ENCODE results near the gene MRGPRF. TPM values are rescaled to one million over a fixed set of nuclear protein-coding genes. Genes with fewer than 3 reads are reported as not detected.

The MRGPRF gene
- total and polyA plus RNA-seq, 2 donors (not counting 1 experiment from before 2014, with no cell fraction given), result not detected

- no peaks in the 10 kb centered on the region for H3K36me3 ChIP-seq (replicated peaks in 1 of 2; ENCODE audit: control extremely low read depth in 1 of 2, control insufficient read depth in 1 of 2, extremely low read depth in 1 of 2, insufficient read depth in 2 of 2, low read length in 1 of 2)
- H3K79me2 ChIP-seq (ENCODE audit: control insufficient read depth, insufficient read depth, low read length), result no peaks in the 10 kb centered on the region
- no peak for TF ChIP-seq EZH2 (IDR thresholded peaks at IDR 0.05; ENCODE audit: borderline replicate concordance, insufficient read depth, low read depth, low read length, poor library complexity, severe bottlenecking)
- TF ChIP-seq, protein P1, sequence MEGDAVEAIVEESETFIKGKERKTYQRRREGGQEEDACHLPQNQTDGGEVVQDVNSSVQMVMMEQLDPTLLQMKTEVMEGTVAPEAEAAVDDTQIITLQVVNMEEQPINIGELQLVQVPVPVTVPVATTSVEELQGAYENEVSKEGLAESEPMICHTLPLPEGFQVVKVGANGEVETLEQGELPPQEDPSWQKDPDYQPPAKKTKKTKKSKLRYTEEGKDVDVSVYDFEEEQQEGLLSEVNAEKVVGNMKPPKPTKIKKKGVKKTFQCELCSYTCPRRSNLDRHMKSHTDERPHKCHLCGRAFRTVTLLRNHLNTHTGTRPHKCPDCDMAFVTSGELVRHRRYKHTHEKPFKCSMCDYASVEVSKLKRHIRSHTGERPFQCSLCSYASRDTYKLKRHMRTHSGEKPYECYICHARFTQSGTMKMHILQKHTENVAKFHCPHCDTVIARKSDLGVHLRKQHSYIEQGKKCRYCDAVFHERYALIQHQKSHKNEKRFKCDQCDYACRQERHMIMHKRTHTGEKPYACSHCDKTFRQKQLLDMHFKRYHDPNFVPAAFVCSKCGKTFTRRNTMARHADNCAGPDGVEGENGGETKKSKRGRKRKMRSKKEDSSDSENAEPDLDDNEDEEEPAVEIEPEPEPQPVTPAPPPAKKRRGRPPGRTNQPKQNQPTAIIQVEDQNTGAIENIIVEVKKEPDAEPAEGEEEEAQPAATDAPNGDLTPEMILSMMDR (IDR thresholded peaks at IDR 0.05), result no peak
- WGBS (ENCODE audit: insufficient coverage), result 89% methylated on average over 3 of the region's 4 CpGs
- Mint-ChIP-seq H3K4me3 (no peak overlapping the region), H3K27ac (no peak overlapping the region), H3K4me1 (peaks cover 4% of the 10 kb centered on the region), H3K9me3 (ENCODE audit: insufficient read depth) (no peaks in the 10 kb centered on the region), H3K27me3 (peaks cover 22% of the 10 kb centered on the region)
- CTCF ChIA-PET, result no interaction called here
- no peak overlapping the region for H3K4me3 ChIP-seq (ENCODE audit: control extremely low read depth in 1 of 5, extremely low read depth in 1 of 5, insufficient read depth in 1 of 5, low read depth in 2 of 5, low read length in 4 of 5)
- DNase-seq, result no peak
- H4K20me1 ChIP-seq (ENCODE audit: control insufficient read depth, insufficient read depth, low read length, poor library complexity, severe bottlenecking), result no peaks in the 10 kb centered on the region
- ATAC-seq (ENCODE audit: low read depth), result peak; percentile 28
- POLR2A ChIA-PET, result interaction anchor here (0.7 kb wide), 1 partner anchor 11 kb away, joined by 3 read pairs; no protein-coding TSS in a partner anchor
- intact Hi-C loops (cut with micrococcal nuclease), result loop anchor here (10.0 kb wide), 1 partner anchor 576 kb away; the partner anchor contains the start of gene PPP6R3
- no peaks in the 10 kb centered on the region for H3K27me3 ChIP-seq (replicated peaks in 1 of 4; ENCODE audit: control extremely low read depth in 1 of 4, control insufficient read depth in 3 of 4, insufficient read depth in 4 of 4, low read length in 3 of 4)
- H3K27ac ChIP-seq (ENCODE audit: low read length in 2 of 2), result no peak overlapping the region
- H3K4me1 ChIP-seq (ENCODE audit: control insufficient read depth in 2 of 2, insufficient read depth in 2 of 2, low read length in 2 of 2), result no peaks in the 10 kb centered on the region
- H3K9ac ChIP-seq (ENCODE audit: low read length), result no peak overlapping the region
- no peak overlapping the region for H3K4me2 ChIP-seq (replicated peaks; ENCODE audit: low read depth, low read length, poor library complexity, severe bottlenecking)
- H2AFZ ChIP-seq (ENCODE audit: insufficient read depth, low read depth, low read length, poor library complexity, severe bottlenecking), result no peak overlapping the region
- no peaks in the 10 kb centered on the region for H3K9me3 ChIP-seq (ENCODE audit: control extremely low read depth in 1 of 3, control insufficient read depth in 2 of 3, insufficient read depth in 1 of 3, low read length in 2 of 3)
These were observed 27.7 kb upstream of the MRGPRF start for GRCh38 chr11:69040581-69041260.

GRCh38 chr11:69040051-69040450, 27.0 kb upstream of the MRGPRF start:
- H3K27me3 Mint-ChIP-seq, result peaks cover 22% of the 10 kb centered on the region
- no peak overlapping the region for H3K27ac ChIP-seq (ENCODE audit: low read length in 2 of 2)
- H3K9ac ChIP-seq (ENCODE audit: low read length), result no peak overlapping the region
- no peaks in the 10 kb centered on the region for H3K36me3 ChIP-seq (replicated peaks in 1 of 2; ENCODE audit: control extremely low read depth in 1 of 2, control insufficient read depth in 1 of 2, extremely low read depth in 1 of 2, insufficient read depth in 2 of 2, low read length in 1 of 2)
- no peak overlapping the region for H3K4me2 ChIP-seq (replicated peaks; ENCODE audit: low read depth, low read length, poor library complexity, severe bottlenecking)
- WGBS (ENCODE audit: insufficient coverage), result 96% methylated on average over 6 of the region's 6 CpGs
- no peak overlapping the region for H2AFZ ChIP-seq (ENCODE audit: insufficient read depth, low read depth, low read length, poor library complexity, severe bottlenecking)
- no peaks in the 10 kb centered on the region for H3K79me2 ChIP-seq (ENCODE audit: control insufficient read depth, insufficient read depth, low read length)
- H3K27ac Mint-ChIP-seq, result no peak overlapping the region
- no peaks in the 10 kb centered on the region for H3K9me3 ChIP-seq (ENCODE audit: control extremely low read depth in 1 of 3, control insufficient read depth in 2 of 3, insufficient read depth in 1 of 3, low read length in 2 of 3)
- no peak overlapping the region for H3K4me3 ChIP-seq (ENCODE audit: control extremely low read depth in 1 of 5, extremely low read depth in 1 of 5, insufficient read depth in 1 of 5, low read depth in 2 of 5, low read length in 4 of 5)
- ATAC-seq (ENCODE audit: low read depth), result no peak
- no peak for TF ChIP-seq EZH2 (IDR thresholded peaks at IDR 0.05; ENCODE audit: borderline replicate concordance, insufficient read depth, low read depth, low read length, poor library complexity, severe bottlenecking)
- TF ChIP-seq, protein P1 (IDR thresholded peaks at IDR 0.05), result no peak
- CTCF ChIA-PET, result no interaction called here
- H3K9me3 Mint-ChIP-seq (ENCODE audit: insufficient read depth), result no peaks in the 10 kb centered on the region
- H3K4me1 ChIP-seq (ENCODE audit: control insufficient read depth in 2 of 2, insufficient read depth in 2 of 2, low read length in 2 of 2), result no peaks in the 10 kb centered on the region
- H3K27me3 ChIP-seq (replicated peaks in 1 of 4; ENCODE audit: control extremely low read depth in 1 of 4, control insufficient read depth in 3 of 4, insufficient read depth in 4 of 4, low read length in 3 of 4), result no peaks in the 10 kb centered on the region
- H3K4me1 Mint-ChIP-seq, result peaks cover 4% of the 10 kb centered on the region
- POLR2A ChIA-PET, result interaction anchor here (0.7 kb wide), 1 partner anchor 12 kb away, joined by 3 read pairs; no protein-coding TSS in a partner anchor
- DNase-seq, result no peak
- intact Hi-C loops (cut with micrococcal nuclease), result loop anchor here (10.0 kb wide), 1 partner anchor 575 kb away; the partner anchor contains the start of gene PPP6R3
- no peaks in the 10 kb centered on the region for H4K20me1 ChIP-seq (ENCODE audit: control insufficient read depth, insufficient read depth, low read length, poor library complexity, severe bottlenecking)
- H3K4me3 Mint-ChIP-seq, result no peak overlapping the region

Measured in B cell (primary cell).